H9 (cell line): ENCODE data around the gene MB. TPM values are rescaled to one million over a fixed set of nuclear protein-coding genes. Genes with fewer than 3 reads are reported as not detected.

Experiments
- DNase-seq: peaks from one replicate; pipeline ENCODE4 v3.0.0-alpha.2; 2017
- H2AFZ ChIP-seq: one replicate; pipeline ENCODE4 v1.6.1; 2013; ENCODE audit warnings: mild to moderate bottlenecking, low read length, control low read depth, moderate library complexity
- H2AK5ac ChIP-seq: 2 replicates; pipeline ENCODE4 v1.6.1; 2013; ENCODE audit warnings: low read length, control low read depth, mixed read lengths; ENCODE audit not compliant: insufficient read length
- H2BK120ac ChIP-seq: one replicate; pipeline ENCODE4 v1.6.1; 2013; ENCODE audit warnings: low read depth, mild to moderate bottlenecking, low read length, control low read depth, inconsistent platforms; ENCODE audit not compliant: poor library complexity, severe bottlenecking
- H2BK12ac ChIP-seq: 2 replicates; pipeline ENCODE4 v1.6.1; 2013; ENCODE audit warnings: low read length, control low read depth, mixed read lengths, low read depth; ENCODE audit not compliant: insufficient read length
- H2BK15ac ChIP-seq: 2 replicates; pipeline ENCODE4 v1.6.1; 2013; ENCODE audit warnings: low read depth, low read length, control low read depth
- H2BK20ac ChIP-seq: one replicate; pipeline ENCODE4 v1.6.1; 2013; ENCODE audit warnings: low read depth, mild to moderate bottlenecking, low read length, control low read depth, inconsistent platforms; ENCODE audit not compliant: poor library complexity, severe bottlenecking
- H2BK5ac ChIP-seq: 2 replicates; pipeline ENCODE4 v1.6.1; 2013; ENCODE audit warnings: low read length, control low read depth, mixed read lengths; ENCODE audit not compliant: insufficient read length
- H3K14ac ChIP-seq: 2 replicates; pipeline ENCODE4 v1.6.1; 2013; ENCODE audit warnings: low read length, control low read depth; ENCODE audit not compliant: insufficient read depth
- H3K18ac ChIP-seq: 2 replicates; pipeline ENCODE4 v1.6.1; 2013; ENCODE audit warnings: low read depth, mild to moderate bottlenecking, mixed read lengths, low read length, control low read depth; ENCODE audit not compliant: insufficient read length
- H3K23ac ChIP-seq: 2 replicates; pipeline ENCODE4 v1.6.1; 2013; ENCODE audit warnings: low read length, control low read depth, mixed read lengths, low read depth; ENCODE audit not compliant: insufficient read length
- H3K23me2 ChIP-seq: 2 replicates; pipeline ENCODE4 v1.6.1; 2013; ENCODE audit warnings: low read depth, mild to moderate bottlenecking, mixed read lengths, low read length, control low read depth; ENCODE audit not compliant: insufficient read length, poor library complexity, severe bottlenecking
- H3K27ac ChIP-seq: 2 replicates; pipeline ENCODE4 v1.5.1; 2013; ENCODE audit warnings: low read length, control low read depth, mixed read lengths, low read depth; ENCODE audit not compliant: insufficient read length
- H3K27me3 ChIP-seq: 2 replicates; pipeline ENCODE4 v1.6.1; 2013; ENCODE audit warnings: low read length, control low read depth, inconsistent platforms; ENCODE audit not compliant: insufficient read depth
- H3K4ac ChIP-seq: 2 replicates; pipeline ENCODE4 v1.6.1; 2013; ENCODE audit warnings: low read depth, mild to moderate bottlenecking, control low read depth, inconsistent platforms, low read length, moderate library complexity
- H3K4me1 ChIP-seq: 2 replicates; pipeline ENCODE4 v1.6.1; 2013; ENCODE audit warnings: low read length, control low read depth, inconsistent platforms; ENCODE audit not compliant: insufficient read depth
- H3K4me2 ChIP-seq: 2 replicates; pipeline ENCODE4 v1.6.1; 2013; ENCODE audit warnings: low read length, control low read depth, mixed read lengths; ENCODE audit not compliant: insufficient read length, insufficient read depth
- H3K56ac ChIP-seq: 2 replicates; pipeline ENCODE4 v1.6.1; 2013; ENCODE audit warnings: low read depth, mild to moderate bottlenecking, mixed read lengths, low read length, control low read depth; ENCODE audit not compliant: insufficient read length
- H3K79me1 ChIP-seq: 2 replicates; pipeline ENCODE4 v1.6.1; 2013; ENCODE audit warnings: low read depth, mild to moderate bottlenecking, moderate library complexity, low read length, control low read depth, inconsistent platforms; ENCODE audit not compliant: insufficient read depth, poor library complexity, severe bottlenecking
- H3K79me2 ChIP-seq: 2 replicates; pipeline ENCODE4 v1.6.1; 2013; ENCODE audit warnings: low read length, control low read depth, inconsistent platforms; ENCODE audit not compliant: insufficient read depth
- H3K9ac ChIP-seq: 2 replicates; pipeline ENCODE4 v1.6.1; 2013; ENCODE audit warnings: low read length, control low read depth, mixed read lengths; ENCODE audit not compliant: insufficient read length; ENCODE audit errors: extremely low read depth
- H3K9me3 ChIP-seq: one replicate; pipeline ENCODE4 v1.6.1; 2013; ENCODE audit warnings: low read depth, low read length, inconsistent platforms; ENCODE audit not compliant: control insufficient read depth
- H3T11ph ChIP-seq: one replicate; pipeline ENCODE4 v1.6.1; 2013; ENCODE audit warnings: mild to moderate bottlenecking, low read length, control low read depth, inconsistent platforms
- H4K20me1 ChIP-seq: one replicate; pipeline ENCODE4 v1.6.1; 2013; ENCODE audit not compliant: control insufficient read depth, insufficient read length, insufficient read depth
- H4K5ac ChIP-seq: 2 replicates; pipeline ENCODE4 v1.6.1; 2013; ENCODE audit warnings: low read depth, mild to moderate bottlenecking, mixed read lengths, low read length, control low read depth; ENCODE audit not compliant: insufficient read length
- H4K8ac ChIP-seq: replicated peaks from 2 replicates; pipeline ENCODE4 v1.6.1; 2013; ENCODE audit warnings: low read length, control low read depth, mixed read lengths, low read depth; ENCODE audit not compliant: insufficient read length
- H4K91ac ChIP-seq: 2 replicates; pipeline ENCODE4 v1.6.1; 2013; ENCODE audit warnings: low read depth, mild to moderate bottlenecking, moderate library complexity, mixed read lengths, low read length, control low read depth; ENCODE audit not compliant: insufficient read length
- H3K27ac Mint-ChIP-seq, 3 experiments: 2 replicates in 2 of 3; 3 replicates in 1 of 3; pipeline ENCODE4 v1.8.0; 2020 to 2021; ENCODE audit warnings: mixed read lengths in 3 of 3, mild to moderate bottlenecking in 1 of 3, moderate library complexity in 1 of 3
- H3K27me3 Mint-ChIP-seq: 2 replicates; pipeline ENCODE4 v1.8.0; 2021; ENCODE audit warnings: low read depth, mild to moderate bottlenecking, moderate library complexity, mixed read lengths
- H3K36me3 Mint-ChIP-seq, 3 experiments: 2 replicates in 2 of 3; 3 replicates in 1 of 3; pipeline ENCODE4 v1.8.0; 2020 to 2021; ENCODE audit warnings: low read depth in 3 of 3, mixed read lengths in 3 of 3; ENCODE audit not compliant: insufficient read depth in 1 of 3
- H3K4me1 Mint-ChIP-seq, 2 experiments: 2 replicates each; pipeline ENCODE4 v1.8.0; 2020; ENCODE audit warnings: mixed read lengths in 2 of 2
- H3K4me3 Mint-ChIP-seq, 2 experiments: 2 replicates in 1 of 2; 3 replicates in 1 of 2; pipeline ENCODE4 v1.8.0; 2020 to 2021; ENCODE audit warnings: mild to moderate bottlenecking in 2 of 2, mixed read lengths in 2 of 2, moderate library complexity in 1 of 2
- H3K9me3 Mint-ChIP-seq, 2 experiments: 2 replicates in 1 of 2; 3 replicates in 1 of 2; pipeline ENCODE4 v1.8.0; 2020; ENCODE audit warnings: mild to moderate bottlenecking in 2 of 2, mixed read lengths in 2 of 2, moderate library complexity in 1 of 2
- CTCF ChIP-seq: fragments of 200-600 bp; sonication (generic); conservative IDR thresholded peaks from 3 replicates; pipeline ENCODE4 v1.8.0; 2021; ENCODE audit warnings: antibody characterized with exemption, mild to moderate bottlenecking
- WGBS: extraction: QIAGEN DNeasy Blood & Tissue Kit; methylation state at CpG from one replicate; pipeline ENCODE4 v1.1.7; 2013; ENCODE audit warnings: missing lambda C conversion rate, low lambda C conversion rate, mixed read lengths; ENCODE audit not compliant: insufficient read length; ENCODE audit errors: extremely low coverage; 5-methylcytosine and 5-hydroxymethylcytosine counted together
- total RNA-seq: library from RNA; stranded (reverse); gene quantifications from 2 replicates; pipeline ENCODE4 v1.2.1, GENCODE V29; 2021

MB gene
- total RNA-seq, 1 experiment from 2014 or later, result 0.55 TPM

GRCh38 chr22:35620624-35621251, 3.6 kb upstream of the MB start:
- Histone ChIP-seq H3K79me1 (no peaks in the 10 kb centered on the region), H3K18ac (no peak overlapping the region), H4K20me1 (no peaks in the 10 kb centered on the region), H3K23ac (no peak overlapping the region), H4K8ac (no peak overlapping the region), H3K14ac (no peak overlapping the region), H3K27ac (no peak overlapping the region), H2AFZ (no peak overlapping the region), H2AK5ac (no peak overlapping the region), H3K9me3 (no peaks in the 10 kb centered on the region), H3K9ac (no peak overlapping the region), H2BK5ac (no peak overlapping the region), H3T11ph (no peak overlapping the region), H3K56ac (no peak overlapping the region), H2BK120ac (no peak overlapping the region), H4K91ac (no peak overlapping the region), H2BK15ac (no peak overlapping the region), H3K4me2 (no peak overlapping the region), H3K27me3 (no peaks in the 10 kb centered on the region), H4K5ac (no peak overlapping the region), H2BK20ac (no peak overlapping the region), H2BK12ac (no peak overlapping the region), H3K23me2 (no peaks in the 10 kb centered on the region), H3K79me2 (no peaks in the 10 kb centered on the region), H3K4ac (no peak overlapping the region), H3K4me1 (no peaks in the 10 kb centered on the region)
- no CpG with 5 or more reads among the region's 15 CpGs for WGBS
- Mint-ChIP-seq H3K4me1 (peaks cover 9 to 16% of the 10 kb centered on the region in 2 experiments), H3K36me3 (no peaks in the 10 kb centered on the region), H3K4me3 (no peak overlapping the region), H3K27me3 (peaks cover 4% of the 10 kb centered on the region; the same call in 1 of the 2 replicates), H3K27ac (no peak overlapping the region), H3K9me3 (no peaks in the 10 kb centered on the region)
- no peak for DNase-seq
- TF ChIP-seq CTCF, result no peak
